CD4-positive, alpha-beta T cell (primary cell): ENCODE measurements around the gene CACNB2. TPM values are rescaled to one million over a fixed set of nuclear protein-coding genes. Genes with fewer than 3 reads are reported as not detected.

Source experiments
- ATAC-seq: fragments of 200-7000 bp; cut with Tn5 transposase; one replicate; pipeline ENCODE4 v1.10.0; 2022; ENCODE audit warnings: mild to moderate bottlenecking; ENCODE audit not compliant: poor library complexity
- CTCF ChIA-PET: fragments of 350-600 bp; sonication (Branson Sonifier 250); formaldehyde crosslinking; loops from one replicate; lab custom pipeline; 2021; ENCODE audit warnings: antibody characterized with exemption, inconsistent platforms; lab: Charles Lee
- POLR2A ChIA-PET: fragments of 350-600 bp; sonication (Branson Sonifier 250); formaldehyde crosslinking; loops from one replicate; lab custom pipeline; 2021; ENCODE audit warnings: antibody characterized with exemption, inconsistent platforms; lab: Charles Lee
- DNase-seq, 14 experiments: peaks; one replicate each; pipeline ENCODE4 v3.0.0-alpha.2; 2013 to 2020; ENCODE audit warnings: mixed read lengths in 2 of 14
- H3K27ac ChIP-seq, 2 donors: one replicate each; pipeline versions ENCODE4 v1.5.1 to v1.7.0; 2013; ENCODE audit warnings: low read length in 2 of 2, low read depth in 1 of 2, mild to moderate bottlenecking in 1 of 2
- H3K27me3 ChIP-seq, 2 experiments: 1 replicate in 1 of 2; 2 replicates in 1 of 2; pipeline versions ENCODE4 v1.6.1 to v1.7.0; 2013; ENCODE audit warnings: low read length in 2 of 2, control low read depth in 1 of 2, mild to moderate bottlenecking in 1 of 2, moderate library complexity in 1 of 2; ENCODE audit not compliant: insufficient read depth in 2 of 2, control insufficient read depth in 1 of 2
- H3K36me3 ChIP-seq: one replicate; pipeline ENCODE4 v1.6.1; 2013; ENCODE audit warnings: low read length, control low read depth; ENCODE audit not compliant: insufficient read depth
- H3K4me1 ChIP-seq: one replicate; pipeline ENCODE4 v1.6.1; 2013; ENCODE audit warnings: low read length, control low read depth; ENCODE audit not compliant: insufficient read depth
- H3K4me3 ChIP-seq: one replicate; pipeline ENCODE4 v1.5.1; 2013; ENCODE audit warnings: mild to moderate bottlenecking, low read length, moderate library complexity
- H3K9me3 ChIP-seq, 2 experiments: 1 replicate in 1 of 2; 2 replicates in 1 of 2; pipeline versions ENCODE4 v1.6.1 to v1.7.0; 2013; ENCODE audit warnings: low read length in 2 of 2, mild to moderate bottlenecking in 2 of 2, control low read depth in 1 of 2, moderate library complexity in 1 of 2; ENCODE audit not compliant: control insufficient read depth in 1 of 2, insufficient read depth in 1 of 2
- H3K27ac Mint-ChIP-seq: one replicate; pipeline ENCODE4 v1.8.0; 2020; ENCODE audit warnings: mixed read lengths
- H3K27me3 Mint-ChIP-seq: one replicate; pipeline ENCODE4 v1.8.0; 2021; ENCODE audit warnings: mixed read lengths
- H3K36me3 Mint-ChIP-seq: one replicate; pipeline ENCODE4 v1.8.0; 2021; ENCODE audit warnings: low read depth, mixed read lengths
- H3K4me1 Mint-ChIP-seq: one replicate; pipeline ENCODE4 v1.8.0; 2021; ENCODE audit warnings: low read depth, mixed read lengths
- H3K4me3 Mint-ChIP-seq: one replicate; pipeline ENCODE4 v1.8.0; 2020; ENCODE audit warnings: mild to moderate bottlenecking, mixed read lengths
- H3K9me3 Mint-ChIP-seq: one replicate; pipeline ENCODE4 v1.8.0; 2020; ENCODE audit warnings: mixed read lengths
- intact Hi-C, 2 experiments: fragments of 100-400 bp; cut with DNase I in 1 of 2; cut with micrococcal nuclease in 1 of 2; formaldehyde crosslinking; loops; one replicate each; pipeline versions ENCODE4 v1.15.1 to v1.9.0; 2023 to 2025; cut with DNase I, micrococcal nuclease
- total RNA-seq, 174 experiments: library from RNA in 2 of 174; stranded (reverse) in 2 of 174; gene quantifications; one replicate each; pipeline ENCODE4 v1.2.3 and lab custom pipeline; 2021 to 2026
- TF ChIP-seq, protein P1 (sequence below): fragments of 200-600 bp; IDR thresholded peaks from one replicate; pipeline ENCODE4 v1.8.0; 2022; ENCODE audit warnings: antibody characterized with exemption, mild to moderate bottlenecking

CACNB2 gene
- total RNA-seq, 2 experiments from 2014 or later: 0.34 TPM; not detected in 1

DNA sequence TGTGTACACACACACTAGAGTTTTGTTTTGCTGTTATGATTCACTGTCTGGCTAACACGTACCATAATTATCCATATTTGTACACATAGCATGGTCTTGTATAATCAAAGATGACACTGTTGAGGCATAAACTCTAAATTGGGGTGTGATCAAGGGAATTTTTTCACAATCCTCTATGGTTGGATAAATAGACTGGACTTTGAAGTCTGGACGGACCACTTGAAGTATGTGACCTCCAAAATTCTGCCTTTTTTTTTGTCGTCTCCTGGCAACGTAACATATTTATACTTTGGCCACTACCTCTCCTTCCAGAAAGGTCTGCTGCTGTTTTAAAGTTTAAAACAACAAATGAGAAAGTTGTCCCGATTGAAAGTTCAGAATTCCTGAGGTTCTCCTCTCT is 193.4 kb downstream of the CACNB2 start:
- CTCF ChIA-PET: no interaction called here

DNA sequence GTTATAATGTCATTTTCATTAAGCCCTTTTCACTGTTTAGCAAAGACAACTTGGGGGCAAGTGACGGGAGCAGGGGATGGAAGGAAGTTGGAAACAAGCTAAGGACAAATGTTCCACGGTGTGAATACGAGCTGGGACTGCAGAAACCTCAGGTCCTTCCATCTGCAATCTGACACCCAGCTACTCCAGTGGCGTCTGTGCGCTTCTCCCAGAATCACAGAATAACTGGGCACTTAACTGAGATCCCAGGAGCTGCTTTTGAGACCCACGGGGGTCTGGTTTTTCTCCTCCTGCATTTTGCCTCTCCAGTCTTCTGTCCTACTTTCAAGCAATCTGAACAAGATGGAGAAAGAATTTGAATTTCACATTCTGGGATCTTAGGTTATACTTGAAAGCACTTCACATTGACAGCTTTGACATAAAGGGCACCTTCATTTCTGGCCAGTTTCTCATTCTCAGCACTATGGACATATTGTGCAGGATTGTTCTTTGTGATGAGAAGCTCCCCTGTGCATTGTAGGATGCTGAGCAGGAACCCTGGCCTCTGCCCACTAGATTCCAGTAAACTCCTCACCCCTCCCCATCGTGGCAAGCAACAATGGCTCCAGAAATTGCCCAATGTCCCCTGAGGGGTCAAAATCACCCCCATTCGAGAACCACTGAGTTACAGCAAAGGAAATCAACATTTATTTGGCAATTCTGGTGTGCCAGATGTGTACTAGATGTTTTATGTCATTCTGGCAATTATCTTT is 194.1 kb downstream of the CACNB2 start:
- DNase-seq: no peak
- H3K27ac Mint-ChIP-seq: no peak overlapping the region
- ChIA-PET POLR2A (no interaction called here), CTCF (no interaction called here)
- TF ChIP-seq, protein P1, sequence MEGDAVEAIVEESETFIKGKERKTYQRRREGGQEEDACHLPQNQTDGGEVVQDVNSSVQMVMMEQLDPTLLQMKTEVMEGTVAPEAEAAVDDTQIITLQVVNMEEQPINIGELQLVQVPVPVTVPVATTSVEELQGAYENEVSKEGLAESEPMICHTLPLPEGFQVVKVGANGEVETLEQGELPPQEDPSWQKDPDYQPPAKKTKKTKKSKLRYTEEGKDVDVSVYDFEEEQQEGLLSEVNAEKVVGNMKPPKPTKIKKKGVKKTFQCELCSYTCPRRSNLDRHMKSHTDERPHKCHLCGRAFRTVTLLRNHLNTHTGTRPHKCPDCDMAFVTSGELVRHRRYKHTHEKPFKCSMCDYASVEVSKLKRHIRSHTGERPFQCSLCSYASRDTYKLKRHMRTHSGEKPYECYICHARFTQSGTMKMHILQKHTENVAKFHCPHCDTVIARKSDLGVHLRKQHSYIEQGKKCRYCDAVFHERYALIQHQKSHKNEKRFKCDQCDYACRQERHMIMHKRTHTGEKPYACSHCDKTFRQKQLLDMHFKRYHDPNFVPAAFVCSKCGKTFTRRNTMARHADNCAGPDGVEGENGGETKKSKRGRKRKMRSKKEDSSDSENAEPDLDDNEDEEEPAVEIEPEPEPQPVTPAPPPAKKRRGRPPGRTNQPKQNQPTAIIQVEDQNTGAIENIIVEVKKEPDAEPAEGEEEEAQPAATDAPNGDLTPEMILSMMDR: no peak
- no peaks in the 10 kb centered on the region for H3K9me3 Mint-ChIP-seq
- no peak overlapping the region for H3K4me3 Mint-ChIP-seq
- Histone ChIP-seq H3K4me1 (no peaks in the 10 kb centered on the region), H3K27me3 (no peaks in the 10 kb centered on the region), H3K27ac (no peak overlapping the region), H3K4me3 (no peak overlapping the region), H3K9me3 (peaks cover 0 to 4% of the 10 kb centered on the region in 2 experiments), H3K36me3 (no peaks in the 10 kb centered on the region)
- intact Hi-C loops: no loop called here
- no peaks in the 10 kb centered on the region for H3K27me3 Mint-ChIP-seq
- no peaks in the 10 kb centered on the region for H3K36me3 Mint-ChIP-seq
- no peaks in the 10 kb centered on the region for H3K4me1 Mint-ChIP-seq
- ATAC-seq: no peak

More for the DNA sequence above, 193.4 kb downstream of the CACNB2 start:
- Histone ChIP-seq H3K27ac (no peak overlapping the region), H3K36me3 (no peaks in the 10 kb centered on the region), H3K4me1 (no peaks in the 10 kb centered on the region), H3K4me3 (no peak overlapping the region), H3K9me3 (peaks cover 0 to 4% of the 10 kb centered on the region in 2 experiments), H3K27me3 (no peaks in the 10 kb centered on the region)
- no peaks in the 10 kb centered on the region for H3K36me3 Mint-ChIP-seq
- TF ChIP-seq, protein P1: no peak
- POLR2A ChIA-PET: no interaction called here
- H3K4me1 Mint-ChIP-seq: no peaks in the 10 kb centered on the region
- no peak overlapping the region for H3K27ac Mint-ChIP-seq
- H3K9me3 Mint-ChIP-seq: no peaks in the 10 kb centered on the region
- H3K27me3 Mint-ChIP-seq: no peaks in the 10 kb centered on the region
- intact Hi-C loops: no loop called here
- no peak overlapping the region for H3K4me3 Mint-ChIP-seq
- DNase-seq (no peak), ATAC-seq (no peak)

DNA sequence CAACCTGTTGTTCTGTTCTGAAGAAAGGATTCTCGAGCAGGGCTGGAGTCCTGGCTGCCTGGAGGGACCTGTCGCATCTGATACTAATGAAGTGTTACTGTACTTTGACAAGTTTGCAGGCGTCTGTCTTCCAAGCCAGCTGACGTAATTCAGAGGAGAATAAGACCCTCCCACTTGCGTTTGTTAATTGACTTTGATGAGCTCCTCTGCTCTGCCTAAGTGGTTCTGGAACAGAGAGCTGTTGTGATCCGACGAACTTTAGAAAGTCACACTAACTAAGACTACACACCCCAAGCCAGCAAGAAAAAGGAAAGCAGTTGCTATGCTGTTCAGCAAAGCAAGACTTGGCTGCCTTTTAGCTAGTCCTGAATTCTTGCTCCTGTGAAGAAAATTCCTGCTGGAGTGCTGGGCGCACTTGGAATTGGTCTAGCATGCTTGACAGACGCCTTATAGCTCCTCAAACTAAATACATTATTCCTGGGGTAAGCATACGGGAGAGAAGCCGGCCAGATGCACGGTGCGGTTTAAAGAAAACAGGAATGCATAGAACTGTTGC is 200.3 kb downstream of the CACNB2 start:
- no peak overlapping the region for H3K4me3 ChIP-seq
- H3K27ac ChIP-seq: no peak overlapping the region
- H3K9me3 ChIP-seq: no peaks in the 10 kb centered on the region
- Mint-ChIP-seq H3K27ac (no peak overlapping the region), H3K27me3 (no peaks in the 10 kb centered on the region), H3K9me3 (no peaks in the 10 kb centered on the region), H3K4me3 (no peak overlapping the region), H3K36me3 (no peaks in the 10 kb centered on the region), H3K4me1 (no peaks in the 10 kb centered on the region)
- ATAC-seq (no peak), DNase-seq (no peak)
- no peaks in the 10 kb centered on the region for H3K4me1 ChIP-seq
- H3K36me3 ChIP-seq: no peaks in the 10 kb centered on the region
- ChIA-PET CTCF (no interaction called here), POLR2A (no interaction called here)
- intact Hi-C loops: no loop called here
- no peaks in the 10 kb centered on the region for H3K27me3 ChIP-seq
- TF ChIP-seq, protein P1: no peak
